HG03432 (cell line): Measurements from ENCODE around the gene ILKAP.

ENCODE experiments used
- ATAC-seq: cut with Tn5 transposase; IDR thresholded peaks from one replicate; pipeline ENCODE4 v1.9.1; 2021; ENCODE audit warnings: mild to moderate bottlenecking, moderate library complexity; ENCODE audit not compliant: unreplicated experiment

The ILKAP gene

DNA sequence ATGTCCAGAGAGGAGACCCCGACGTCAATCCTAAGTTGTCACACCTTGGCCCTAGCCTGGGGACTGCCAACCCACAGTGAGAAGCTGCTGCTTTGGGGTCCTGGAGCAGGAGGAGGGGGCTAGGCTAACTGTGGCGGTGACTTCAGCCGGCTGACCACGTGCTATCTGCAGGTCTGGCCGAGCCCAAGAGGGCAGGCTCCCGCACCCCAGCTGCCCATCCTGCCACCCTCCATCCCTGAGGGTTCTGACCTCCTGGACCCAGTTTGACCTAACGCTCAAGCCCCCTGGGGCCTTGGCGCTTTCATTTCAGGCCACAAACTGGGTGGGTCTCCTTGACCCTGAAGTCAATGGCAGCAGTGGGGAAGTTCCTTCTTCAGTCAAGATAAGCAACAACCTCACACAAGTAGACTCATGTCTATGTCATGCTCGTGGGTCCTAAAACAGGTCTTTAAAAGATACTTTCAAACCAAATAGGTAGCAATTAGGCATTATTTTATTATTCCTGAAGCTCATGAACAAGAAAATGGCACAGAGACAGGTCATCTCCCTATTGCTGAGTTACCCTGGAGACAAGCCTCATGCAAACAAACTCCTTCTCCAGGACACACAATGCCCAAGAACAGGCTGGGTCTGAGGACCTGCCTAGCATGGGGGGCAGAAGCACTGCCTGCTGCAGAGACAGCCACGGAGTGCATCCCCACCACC is 34.1 kb upstream of the ILKAP start:
- ATAC-seq, result no peak

DNA sequence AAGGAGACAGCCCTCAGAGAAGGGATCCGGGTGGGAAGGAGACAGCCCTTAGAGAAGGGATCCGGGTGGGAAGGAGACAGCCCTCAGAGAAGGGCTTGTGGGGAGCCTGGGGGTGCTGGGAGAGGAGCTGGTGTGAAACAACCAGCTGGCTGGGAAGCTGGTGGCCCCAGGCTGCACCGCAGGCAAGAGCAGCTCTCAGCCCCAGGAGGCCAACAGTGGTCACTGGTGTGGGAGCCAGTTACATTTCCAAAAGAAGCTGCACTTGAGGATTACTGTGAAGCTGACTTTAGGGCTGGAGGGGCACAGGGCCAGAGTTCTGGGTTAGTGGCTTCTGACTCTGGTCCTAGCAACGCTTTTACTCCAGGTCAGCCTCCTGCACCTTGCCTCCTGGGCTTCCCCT is 33.1 kb upstream of the ILKAP start:
- ATAC-seq, result no peak

DNA sequence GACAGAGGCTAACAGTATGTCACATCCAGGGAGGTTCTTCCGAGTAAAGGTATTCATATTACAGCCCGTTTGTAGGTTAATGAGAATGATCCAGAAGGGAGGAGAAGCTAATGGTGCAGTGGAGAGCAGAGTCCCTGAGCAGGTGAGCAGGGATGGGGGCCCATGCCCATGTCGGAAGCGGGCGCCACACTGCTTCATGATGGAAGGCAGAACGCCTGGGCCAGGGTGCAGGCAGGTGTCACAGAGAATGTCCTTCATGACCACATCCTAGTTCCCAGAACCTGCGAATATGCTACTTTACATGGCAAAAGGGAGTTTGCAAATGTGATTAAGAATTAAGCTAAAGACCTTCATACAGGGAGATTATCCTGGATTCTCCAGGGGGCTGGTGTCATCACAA is 32.4 kb upstream of the ILKAP start:
- ATAC-seq, result no peak

DNA sequence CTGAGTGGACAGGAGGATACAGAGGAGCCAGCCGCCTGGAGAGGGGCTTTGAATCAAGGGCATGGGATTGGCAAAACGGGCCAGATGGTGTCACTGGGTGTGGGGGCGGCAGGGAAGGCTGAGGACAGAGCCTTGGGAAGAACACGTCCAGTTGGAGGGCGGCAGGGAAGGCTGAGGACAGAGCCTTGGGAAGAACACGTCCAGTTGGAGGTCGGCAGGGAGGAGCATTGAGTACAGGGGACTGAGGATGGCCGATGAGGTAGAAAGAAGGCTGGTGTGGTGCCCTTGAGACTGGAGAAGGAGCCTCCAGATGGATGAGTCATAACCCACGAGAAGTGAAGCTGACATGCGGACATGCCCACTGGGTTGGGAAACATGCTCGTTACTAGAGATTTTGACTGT is 31.8 kb upstream of the ILKAP start:
- no peak for ATAC-seq

DNA sequence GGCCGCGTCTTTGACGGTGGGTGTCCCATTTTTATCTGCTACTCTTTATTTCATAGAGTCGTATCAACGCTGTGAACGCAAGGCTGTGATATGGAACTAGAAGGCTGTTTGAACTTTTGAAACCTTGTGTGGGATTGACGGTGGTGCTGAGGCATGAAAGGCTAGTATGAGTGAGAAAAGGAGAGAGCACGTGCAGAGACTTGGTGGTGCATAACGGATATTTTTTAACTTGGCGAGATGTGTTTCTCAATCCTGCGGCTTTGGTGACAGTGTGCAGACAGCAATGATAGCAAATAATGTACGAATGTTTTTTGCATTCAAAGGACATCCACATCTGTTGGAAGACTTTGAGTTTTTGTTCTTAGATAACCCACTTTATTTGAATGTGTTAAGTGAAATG is 30.1 kb upstream of the ILKAP start:
- ATAC-seq, result no peak

DNA sequence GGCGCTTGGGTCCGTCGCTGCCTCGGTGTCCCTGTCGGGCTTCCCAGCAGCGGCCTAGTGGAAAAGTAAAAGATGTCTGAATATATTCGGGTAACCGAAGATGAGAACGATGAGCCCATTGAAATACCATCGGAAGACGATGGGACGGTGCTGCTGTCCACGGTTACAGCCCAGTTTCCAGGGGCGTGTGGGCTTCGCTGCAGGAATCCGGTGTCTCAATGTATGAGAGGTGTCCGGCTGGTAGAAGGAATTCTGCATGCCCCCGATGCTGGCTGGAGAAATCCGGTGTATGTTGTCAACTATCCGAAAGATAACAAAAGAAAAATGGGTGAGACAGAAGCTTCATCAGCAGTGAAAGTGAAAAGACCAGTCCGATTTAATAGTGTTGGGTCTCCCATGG is 28.3 kb upstream of the ILKAP start:
- no peak for ATAC-seq

DNA sequence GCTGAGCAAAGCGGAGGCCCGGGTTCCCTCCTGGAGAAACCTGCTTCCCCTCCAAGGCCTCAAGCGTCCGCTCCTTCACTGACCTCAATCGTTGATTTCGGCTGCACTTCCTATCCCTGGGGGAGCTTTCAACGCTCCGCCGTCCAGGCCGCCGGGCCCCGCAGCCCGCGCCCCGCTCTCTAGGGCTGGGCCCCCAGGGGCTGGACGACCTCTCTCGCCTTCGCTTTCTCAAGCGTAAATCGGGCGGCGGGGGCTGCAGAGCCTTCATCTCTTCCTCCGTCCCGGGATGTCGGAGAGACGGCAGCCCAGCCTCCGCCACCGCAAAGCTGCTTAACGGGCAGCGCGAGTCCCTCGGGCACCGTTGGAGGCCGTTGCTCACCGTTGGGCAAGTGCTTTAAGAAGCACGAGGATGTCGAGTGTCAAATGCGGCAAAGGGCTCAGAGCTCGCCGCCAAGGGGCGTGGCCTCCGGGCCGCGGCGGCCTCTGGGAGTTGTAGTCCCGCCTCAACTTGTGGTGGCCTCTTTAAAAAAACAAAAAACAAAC is 27.8 kb upstream of the ILKAP start:
- ATAC-seq, result peak; percentile 76

DNA sequence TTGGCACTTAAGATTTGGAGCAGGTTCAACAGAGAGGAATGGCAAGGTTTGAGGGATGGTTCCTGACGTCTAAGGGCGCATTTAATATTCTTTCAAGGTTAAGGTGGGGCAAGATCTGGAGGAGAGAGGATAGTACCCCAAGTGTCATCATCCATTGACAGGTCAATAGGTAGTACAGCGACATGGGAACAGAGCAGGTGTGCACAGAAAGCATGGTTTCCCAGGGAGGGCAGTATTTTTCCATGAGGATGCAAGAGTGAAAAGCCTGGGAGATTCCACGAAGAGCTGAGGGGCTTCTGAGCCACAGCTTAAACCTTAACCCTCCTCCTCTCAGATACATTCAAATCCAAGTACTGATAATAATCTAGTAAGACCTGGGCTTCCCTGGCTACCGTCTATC is 27.2 kb upstream of the ILKAP start:
- ATAC-seq, result no peak

DNA sequence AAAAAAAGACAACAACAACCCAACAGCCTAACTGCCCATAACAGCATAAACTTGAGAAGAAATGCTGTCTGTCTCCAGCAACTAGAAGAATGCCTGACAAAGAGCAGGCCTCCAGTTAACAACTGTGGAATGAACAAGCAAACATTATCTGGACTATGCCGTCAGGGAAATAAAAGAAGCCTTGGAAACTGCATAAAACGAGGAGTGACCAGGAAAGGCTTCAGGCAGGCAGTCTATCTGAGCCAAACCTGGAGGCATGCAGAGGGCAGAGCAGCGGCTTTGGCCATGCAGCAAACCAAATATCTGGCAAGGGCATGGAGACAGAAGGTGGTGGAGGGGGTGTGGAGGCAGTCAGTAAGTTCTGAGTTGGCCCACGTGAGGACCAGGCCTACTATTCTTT is 25.2 kb upstream of the ILKAP start:
- no peak for ATAC-seq

DNA sequence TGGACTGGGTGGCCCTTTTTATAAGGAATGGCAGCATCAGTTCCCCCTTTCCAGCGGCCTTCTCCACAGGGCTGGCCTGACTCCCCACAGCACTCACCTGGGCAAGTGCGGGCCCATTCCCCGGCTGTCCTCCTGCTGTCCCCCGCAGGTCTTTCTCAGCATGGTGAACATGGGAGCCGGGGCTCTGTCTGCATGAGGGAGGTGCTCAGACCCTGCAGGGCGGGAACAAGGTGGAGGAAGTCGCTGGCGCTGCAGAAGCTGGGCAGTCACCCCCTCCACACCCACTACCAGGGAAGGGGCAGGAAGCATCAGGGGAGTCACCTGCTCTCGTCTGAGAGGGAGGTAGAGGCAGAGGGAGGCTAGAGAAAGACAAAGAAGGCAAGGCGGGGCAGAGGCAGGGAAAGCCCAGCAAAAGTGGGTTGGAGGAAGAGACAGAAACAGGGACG is 24.1 kb upstream of the ILKAP start:
- no peak for ATAC-seq

DNA sequence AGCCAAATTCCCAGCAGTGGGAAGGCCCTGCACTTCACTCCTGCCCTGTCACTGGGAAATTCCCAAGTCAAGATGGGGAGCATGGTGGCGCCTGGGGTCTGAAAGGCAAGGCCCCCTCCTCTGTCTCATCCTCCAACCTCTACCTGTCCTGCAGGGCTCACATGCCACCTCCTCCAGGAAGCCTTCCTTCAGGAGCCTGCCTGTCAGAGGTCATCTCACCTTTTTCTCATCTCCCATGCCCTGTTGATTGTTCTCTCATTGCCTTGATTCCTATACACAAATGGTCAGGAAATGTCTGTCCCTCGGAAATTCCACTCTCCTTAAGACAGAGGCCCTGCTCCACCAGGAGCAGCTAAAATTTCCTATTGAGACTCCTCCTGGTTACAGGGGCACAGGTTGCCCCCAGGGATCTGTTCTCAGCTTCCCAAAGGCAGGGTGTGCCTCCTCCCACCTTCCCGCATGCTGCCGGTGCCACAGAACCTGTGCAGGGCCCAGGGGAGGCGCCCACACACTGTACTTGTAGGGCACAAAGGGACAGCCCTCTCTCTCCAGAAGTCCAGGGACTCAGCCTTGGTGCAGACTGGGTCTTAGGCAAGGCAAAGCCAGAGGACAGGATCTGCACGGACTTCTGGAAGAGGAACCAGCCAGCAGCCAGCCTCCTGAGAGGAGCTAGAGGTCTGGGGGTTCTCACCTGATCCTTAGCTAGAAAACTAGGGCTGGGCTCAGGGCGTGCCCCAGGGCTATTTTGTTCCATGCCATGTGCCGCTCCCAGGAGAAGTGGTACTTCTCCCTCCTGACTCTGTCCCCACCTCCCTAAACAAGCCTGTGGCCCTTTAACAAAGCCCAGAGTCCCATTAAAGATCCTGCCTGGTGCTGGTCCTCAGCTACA is 23.4 kb upstream of the ILKAP start:
- no peak for ATAC-seq

DNA sequence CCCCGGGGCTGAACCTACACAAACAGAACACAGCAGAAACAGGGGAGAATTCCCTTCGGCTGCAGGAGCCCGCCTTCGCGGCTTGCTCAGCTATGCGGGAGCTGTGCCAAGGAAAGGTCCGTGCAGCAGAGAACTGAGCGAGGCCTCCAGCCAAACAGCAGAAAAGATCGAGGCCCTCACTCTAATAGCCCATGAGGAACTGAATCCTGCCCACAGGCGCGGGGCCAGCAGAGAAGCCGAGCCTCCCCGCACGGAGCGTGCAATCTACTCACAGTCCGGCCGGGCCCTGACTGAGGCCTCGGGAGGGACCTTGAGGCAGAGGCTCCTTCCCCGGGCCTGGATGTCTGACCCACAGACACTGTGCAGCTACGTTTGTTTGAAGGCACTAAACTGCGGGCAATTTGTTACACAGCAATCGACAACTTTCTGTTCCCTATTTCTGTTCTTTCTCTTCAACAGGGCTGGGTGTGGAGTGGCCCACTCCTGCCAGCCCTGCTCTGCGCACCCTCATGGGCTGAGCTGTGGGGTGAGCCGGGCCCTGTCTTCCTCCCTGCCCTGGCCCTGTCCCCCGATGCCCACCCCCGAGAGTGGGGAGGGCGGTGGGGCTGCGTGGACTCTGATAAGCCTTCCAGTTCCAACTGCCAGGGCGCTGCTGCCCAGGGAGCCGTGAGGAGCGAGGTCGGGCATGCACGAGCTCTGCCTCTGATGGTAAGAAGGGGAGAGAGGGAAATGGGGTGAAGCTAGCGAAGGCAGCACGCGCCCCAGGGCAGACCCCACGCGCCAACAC is 22.6 kb upstream of the ILKAP start:
- ATAC-seq, result no peak

DNA sequence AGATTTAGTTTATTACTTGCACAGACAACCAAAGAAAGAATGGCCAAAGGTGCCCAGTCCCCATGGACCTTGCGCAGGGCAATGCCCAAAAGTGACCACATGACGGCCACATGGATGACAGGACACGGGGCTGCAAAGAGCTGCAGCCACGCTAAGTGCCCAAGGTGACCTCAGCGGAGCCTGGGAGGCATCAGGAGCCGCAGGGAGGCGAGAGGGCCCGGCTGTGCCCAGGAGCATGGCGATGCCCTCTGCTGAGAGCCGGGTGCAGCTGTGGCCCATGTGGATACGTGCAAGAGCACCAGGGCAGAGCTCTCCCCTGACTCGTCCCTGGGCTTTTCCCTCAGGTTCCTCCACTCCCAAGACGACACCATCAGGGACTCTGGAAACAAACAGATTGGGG is 21.6 kb upstream of the ILKAP start:
- ATAC-seq, result no peak

DNA sequence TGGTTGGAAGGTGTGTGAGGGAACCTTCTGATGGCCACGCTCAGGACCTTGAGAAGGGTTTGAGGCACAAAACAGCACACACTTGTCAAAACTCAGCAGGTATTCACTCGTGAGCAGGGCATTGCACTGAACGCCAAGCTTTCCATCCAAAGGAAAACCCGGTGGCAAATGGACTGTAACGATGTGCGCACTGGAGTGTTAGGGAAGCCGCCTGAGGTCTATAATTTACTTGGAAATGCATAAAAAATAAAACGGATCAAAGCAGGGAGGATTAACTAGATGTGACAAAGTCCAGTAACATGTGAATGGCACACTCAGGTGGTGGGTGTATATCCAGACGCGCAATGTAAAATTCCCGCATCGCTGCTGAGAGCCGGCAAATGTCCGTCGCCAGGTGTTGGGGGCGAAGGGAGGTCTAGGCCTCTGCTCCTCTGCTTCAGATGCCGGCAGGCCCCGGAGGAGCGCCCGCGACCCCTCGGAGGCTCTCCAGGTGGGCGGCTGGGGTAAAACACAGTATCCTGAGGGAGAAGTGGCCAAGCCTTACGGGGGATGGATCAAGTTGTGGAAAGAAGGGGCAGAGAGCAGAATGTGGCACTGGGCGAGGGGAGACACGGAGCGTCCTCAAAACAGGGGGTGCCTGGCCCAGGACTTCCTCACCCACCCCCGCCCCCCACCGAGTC is 21.0 kb upstream of the ILKAP start:
- no peak for ATAC-seq

DNA sequence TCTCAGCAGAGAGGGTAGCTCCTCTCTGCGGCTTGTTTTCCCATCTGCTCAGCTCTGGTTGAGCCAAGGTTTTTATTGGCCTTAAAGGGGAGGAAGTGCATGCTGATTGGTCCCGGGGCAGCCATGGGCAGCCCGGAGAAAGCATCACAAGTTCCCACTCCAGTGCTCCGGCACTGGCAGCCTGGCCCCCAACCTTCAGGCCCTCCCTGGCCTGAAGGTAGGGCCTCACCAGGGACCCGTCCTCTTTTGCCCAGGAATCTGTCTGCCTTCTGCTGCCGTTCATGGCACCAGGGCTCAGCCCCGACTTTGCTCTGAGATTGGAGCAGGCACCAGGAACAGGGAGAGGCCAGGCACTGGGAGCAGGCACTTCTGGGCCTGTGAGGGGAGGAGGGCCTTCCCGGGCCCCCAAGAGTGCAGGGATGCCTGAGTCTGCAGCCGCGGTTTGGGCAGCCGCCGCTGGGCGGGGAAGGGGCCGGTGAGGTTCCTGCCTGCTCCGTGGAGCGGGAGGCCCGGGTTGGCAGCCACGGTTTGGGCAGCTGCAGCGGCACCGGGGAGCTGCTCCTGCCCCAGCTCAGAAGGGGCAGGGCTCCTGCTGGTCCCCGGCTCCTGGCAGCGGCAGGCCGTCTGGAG is 17.5 kb upstream of the ILKAP start:
- no peak for ATAC-seq

DNA sequence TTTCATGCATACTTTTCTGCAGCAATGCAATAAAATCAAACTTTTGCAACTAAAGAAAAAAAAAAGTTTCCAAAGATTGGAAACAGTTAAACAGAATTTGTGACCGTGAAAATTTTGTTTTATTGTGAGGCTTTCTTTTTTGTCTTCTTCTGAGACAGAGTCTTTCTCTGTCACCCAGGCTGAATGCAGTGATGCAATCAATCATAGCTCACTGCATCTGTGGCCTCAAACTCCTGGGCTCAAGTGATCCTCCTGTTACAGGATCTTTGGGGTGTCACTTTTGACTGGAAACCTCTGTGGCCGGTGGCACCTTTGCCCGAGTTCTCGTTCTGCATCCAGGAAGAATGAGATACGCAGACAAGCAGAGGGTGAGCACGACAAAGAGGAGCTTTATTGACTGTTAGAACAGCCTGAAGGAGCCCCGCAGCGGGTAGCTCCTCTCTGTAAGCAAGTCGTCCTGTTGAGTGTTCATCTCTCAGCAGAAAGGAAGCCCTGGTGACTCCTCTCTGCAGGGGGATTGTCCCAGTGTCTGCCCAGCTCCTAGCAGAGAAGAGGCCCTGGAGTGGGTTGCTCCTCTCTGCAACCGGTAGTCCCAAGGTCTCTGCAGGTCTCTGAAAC is 16.9 kb upstream of the ILKAP start:
- ATAC-seq, result no peak

DNA sequence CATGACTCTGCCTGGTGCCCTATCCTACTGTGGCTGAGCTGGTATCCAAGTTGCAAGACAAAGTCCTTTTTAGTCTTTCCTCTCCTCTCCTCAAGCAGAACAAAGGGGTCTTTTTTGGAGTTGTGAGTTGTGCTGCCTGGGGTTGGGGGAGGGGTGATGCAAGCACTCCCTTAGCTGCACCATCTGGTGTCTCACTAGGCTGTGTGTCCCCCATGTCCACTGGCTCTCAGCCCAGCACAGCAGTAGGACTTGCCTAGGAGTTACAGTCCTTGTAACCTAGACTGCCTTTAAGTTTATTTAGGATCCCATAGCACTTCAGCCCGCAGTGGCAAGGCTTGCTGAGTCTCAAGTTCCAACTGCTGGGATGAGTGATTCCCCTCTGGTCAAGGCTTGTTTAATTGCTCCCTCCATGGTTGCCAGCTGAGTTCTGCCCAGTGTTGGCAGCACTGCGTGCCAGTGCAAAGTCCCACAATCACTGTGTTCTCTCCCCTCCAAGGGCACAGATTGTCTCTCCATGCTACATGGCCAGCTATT is 13.2 kb upstream of the ILKAP start:
- no peak for ATAC-seq

DNA sequence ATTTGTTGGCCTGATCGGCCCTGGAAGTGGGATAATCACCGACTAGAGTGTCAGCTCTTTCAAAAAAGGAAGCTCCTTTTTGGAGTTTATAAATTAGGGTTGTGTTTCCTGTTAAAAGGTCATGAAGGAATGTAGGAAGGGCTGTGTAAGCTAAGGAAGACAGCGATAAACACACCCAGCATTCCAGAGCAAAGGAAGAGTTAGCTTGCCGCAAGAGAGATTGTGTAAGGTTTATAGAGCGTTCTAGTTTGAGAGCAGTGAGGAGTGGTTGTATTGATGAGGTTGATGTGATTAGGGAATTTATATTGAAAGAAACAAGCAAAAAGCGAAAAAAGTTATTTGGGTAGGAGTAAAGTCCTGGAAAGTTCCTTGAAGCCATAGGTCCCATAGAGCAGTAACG is 3.5 kb upstream of the ILKAP start:
- no peak for ATAC-seq

DNA sequence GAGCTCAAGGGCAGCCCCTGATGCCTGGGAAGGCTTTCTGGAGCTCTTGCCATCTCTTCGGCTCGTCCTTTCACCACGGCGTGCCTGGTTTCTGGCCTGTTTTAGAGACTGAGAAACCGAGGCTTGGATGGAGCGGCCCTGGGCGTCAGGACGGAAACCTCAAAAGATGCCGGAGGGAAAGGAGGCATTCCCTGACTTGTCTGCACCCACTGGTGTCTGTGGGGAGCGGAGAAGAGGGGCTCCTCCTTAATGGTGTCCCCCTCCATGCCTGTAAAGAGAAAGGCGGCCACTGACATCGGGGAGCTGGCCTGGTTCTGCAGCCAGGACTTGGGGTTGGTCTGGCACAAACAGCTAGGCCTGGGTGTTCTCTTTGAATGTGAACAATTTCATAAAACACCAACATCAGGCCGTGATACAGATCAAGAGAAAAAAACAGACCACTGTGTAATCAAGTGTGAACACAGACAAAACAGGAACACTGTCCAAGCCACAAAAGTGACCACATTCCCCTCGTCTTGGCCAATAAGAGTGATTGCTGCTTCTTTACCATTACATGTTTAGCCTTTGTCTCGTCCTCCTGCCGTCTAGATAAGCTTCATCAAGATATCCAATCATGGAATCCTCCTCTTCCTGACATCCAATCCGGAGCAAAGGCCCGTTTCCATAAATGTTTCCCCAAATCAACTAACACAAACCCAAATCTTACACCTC is 633 bp upstream of the ILKAP start:
- ATAC-seq, result no peak
